ENCODE data around the gene ANKRD33B. TPM values are rescaled to one million over a fixed set of nuclear protein-coding genes. Genes with fewer than 3 reads are reported as not detected.

Gene ANKRD33B
- total RNA-seq, 4 donors from 2014 or later, result 5.6 to 10.7 (median 8.2) TPM

GRCh38 chr5:10615693-10616092, 51.8 kb downstream of the ANKRD33B start:
- no peak for TF ChIP-seq CTCF (IDR thresholded peaks at IDR 0.05; ENCODE audit: low read depth)

- TF ChIP-seq CTCF (IDR thresholded peaks at IDR 0.05; ENCODE audit: low read depth), result no peak
These were observed 53.2 kb downstream of the ANKRD33B start for GRCh38 chr5:10617103-10617502.

GRCh38 chr5:10618311-10618710, 54.4 kb downstream of the ANKRD33B start:
- TF ChIP-seq CTCF (IDR thresholded peaks at IDR 0.05; ENCODE audit: low read depth), result no peak

- TF ChIP-seq CTCF (IDR thresholded peaks at IDR 0.05; ENCODE audit: low read depth), result no peak
These were observed 55.8 kb downstream of the ANKRD33B start for GRCh38 chr5:10619649-10620048.

GRCh38 chr5:10620346-10620745, 56.5 kb downstream of the ANKRD33B start:
- TF ChIP-seq CTCF (IDR thresholded peaks at IDR 0.05; ENCODE audit: low read depth), result no peak

- TF ChIP-seq CTCF (IDR thresholded peaks at IDR 0.05; ENCODE audit: low read depth), result no peak
These were observed 58.0 kb downstream of the ANKRD33B start for GRCh38 chr5:10621832-10622231.

- no peak for TF ChIP-seq CTCF (IDR thresholded peaks at IDR 0.05; ENCODE audit: low read depth)
These were observed 58.9 kb downstream of the ANKRD33B start for GRCh38 chr5:10622810-10623209.

All from subcutaneous adipose tissue (tissue), 4 donors.